ENCODE results near the gene PSME1. TPM values are rescaled to one million over a fixed set of nuclear protein-coding genes. Genes with fewer than 3 reads are reported as not detected.

PSME1 gene
- total and polyA plus RNA-seq, 2 donors (not counting 3 experiments of a cell fraction or from before 2014, with no cell fraction given): 98.1 to 135 TPM

DNA sequence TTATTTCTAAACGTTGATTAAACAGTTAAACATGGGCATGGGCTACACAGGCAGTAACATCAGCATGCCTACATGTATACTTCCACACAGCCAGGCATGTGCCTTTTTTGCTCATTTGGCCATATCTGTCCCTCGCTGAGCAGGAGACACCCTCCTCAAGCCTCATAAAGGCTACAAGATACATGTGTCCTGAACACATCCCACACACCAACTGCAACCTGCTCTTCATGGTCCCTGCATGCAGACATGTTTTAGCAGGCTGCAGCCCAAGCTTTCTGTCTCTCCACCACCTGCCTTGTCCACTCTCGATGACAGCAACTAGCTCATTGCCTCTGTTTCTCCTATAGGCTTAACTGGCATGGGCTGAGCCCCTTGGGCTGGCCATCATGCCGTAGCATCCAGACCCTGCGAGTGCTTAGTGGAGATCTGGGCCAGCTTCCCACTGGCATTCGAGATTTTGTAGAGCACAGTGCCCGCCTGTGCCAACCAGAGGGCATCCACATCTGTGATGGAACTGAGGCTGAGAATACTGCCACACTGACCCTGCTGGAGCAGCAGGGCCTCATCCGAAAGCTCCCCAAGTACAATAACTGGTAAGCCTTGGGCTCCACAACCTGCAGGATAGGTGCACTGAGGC, 39.3 kb upstream of the PSME1 start:
- Histone ChIP-seq H3K9me3 (replicated peaks; ENCODE audit: control insufficient read depth, insufficient read depth, low read length) (no peaks in the 10 kb centered on the region), H3K27ac (ENCODE audit: insufficient read depth, low read depth, low read length) (no peak overlapping the region), H4K20me1 (replicated peaks; ENCODE audit: control insufficient read depth, extremely low read depth, insufficient read depth, low read length) (no peaks in the 10 kb centered on the region), H3K4me1 (ENCODE audit: control insufficient read depth, extremely low read depth, insufficient read depth, low read length) (peaks cover 9% of the 10 kb centered on the region), H3K4me3 (replicated peaks in 1 of 3; ENCODE audit: insufficient read depth in 1 of 3, low read depth in 1 of 3, low read length in 3 of 3) (no peak overlapping the region), H3K79me2 (ENCODE audit: control insufficient read depth, insufficient read depth, low read length) (peaks cover 4% of the 10 kb centered on the region), H3K9me1 (replicated peaks; ENCODE audit: control insufficient read depth, extremely low read depth, insufficient read depth, low read length) (no peaks in the 10 kb centered on the region), H2AFZ (ENCODE audit: low read depth, low read length) (no peak overlapping the region), H3K4me2 (ENCODE audit: insufficient read depth, low read length) (no peak overlapping the region), H3K36me3 (ENCODE audit: control insufficient read depth in 2 of 2, extremely low read depth in 1 of 2, insufficient read depth in 2 of 2, low read length in 2 of 2) (peaks cover 0 to 2% of the 10 kb centered on the region in 2 experiments), H3K27me3 (ENCODE audit: control insufficient read depth in 2 of 2, insufficient read depth in 2 of 2, low read length in 2 of 2) (no peaks in the 10 kb centered on the region), H3K9ac (replicated peaks; ENCODE audit: extremely low read depth, insufficient read depth, low read length) (no peak overlapping the region)
- DNase-seq (ENCODE audit: low read depth, low spot score) (no peak), FAIRE-seq (no peak)
- TF ChIP-seq JUN (IDR thresholded peaks at IDR 0.05; ENCODE audit: borderline replicate concordance, insufficient read depth, insufficient read length, low read depth) (no peak), MYC (IDR thresholded peaks at IDR 0.05; ENCODE audit: low read depth, low read length) (no peak)
- TF ChIP-seq, protein P1, sequence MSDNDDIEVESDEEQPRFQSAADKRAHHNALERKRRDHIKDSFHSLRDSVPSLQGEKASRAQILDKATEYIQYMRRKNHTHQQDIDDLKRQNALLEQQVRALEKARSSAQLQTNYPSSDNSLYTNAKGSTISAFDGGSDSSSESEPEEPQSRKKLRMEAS (IDR thresholded peaks at IDR 0.05; ENCODE audit: insufficient read depth, insufficient read length): no peak
- POLR2A ChIA-PET: no interaction called here
- intact Hi-C loops (cut with micrococcal nuclease) (no loop called here), dilution Hi-C loops (cut with MboI; ENCODE audit: extremely low pct_ligation_motif_present, low sequenced_read_pairs) (no loop called here)
- no TSS peak for BruUV-seq (replicated peaks)
- CTCF ChIA-PET: interaction anchor here (1.7 to 9.6 kb wide), 3 partner anchors 10 to 38 kb away, joined by 4 to 126 read pairs (median 7); no protein-coding TSS in a partner anchor

DNA sequence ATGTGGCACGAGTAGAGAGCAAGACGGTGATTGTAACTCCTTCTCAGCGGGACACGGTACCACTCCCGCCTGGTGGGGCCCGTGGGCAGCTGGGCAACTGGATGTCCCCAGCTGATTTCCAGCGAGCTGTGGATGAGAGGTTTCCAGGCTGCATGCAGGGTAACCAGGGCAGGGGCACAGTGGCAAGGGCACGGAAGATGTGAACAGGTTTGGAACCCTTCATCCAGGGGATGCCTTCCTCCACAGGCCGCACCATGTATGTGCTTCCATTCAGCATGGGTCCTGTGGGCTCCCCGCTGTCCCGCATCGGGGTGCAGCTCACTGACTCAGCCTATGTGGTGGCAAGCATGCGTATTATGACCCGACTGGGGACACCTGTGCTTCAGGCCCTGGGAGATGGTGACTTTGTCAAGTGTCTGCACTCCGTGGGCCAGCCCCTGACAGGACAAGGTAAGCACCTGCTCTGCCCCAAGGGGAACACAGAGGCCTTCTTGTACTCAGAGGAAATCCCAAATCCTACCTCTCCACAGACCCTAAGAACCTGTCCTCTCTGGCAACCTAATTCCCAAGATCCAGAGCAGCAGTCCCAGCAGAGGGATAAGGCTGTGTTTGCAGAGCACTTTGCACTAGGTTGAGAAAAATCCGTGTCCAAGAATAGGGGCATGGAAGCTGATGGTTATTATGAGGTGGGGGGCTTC, 37.6 kb upstream of the PSME1 start:
- Histone ChIP-seq H3K27ac (ENCODE audit: insufficient read depth, low read depth, low read length) (no peak overlapping the region), H3K4me3 (replicated peaks in 1 of 3; ENCODE audit: insufficient read depth in 1 of 3, low read depth in 1 of 3, low read length in 3 of 3) (no peak overlapping the region), H3K27me3 (ENCODE audit: control insufficient read depth in 2 of 2, insufficient read depth in 2 of 2, low read length in 2 of 2) (no peaks in the 10 kb centered on the region), H3K9me3 (replicated peaks; ENCODE audit: control insufficient read depth, insufficient read depth, low read length) (no peaks in the 10 kb centered on the region), H3K4me2 (ENCODE audit: insufficient read depth, low read length) (no peak overlapping the region), H3K4me1 (ENCODE audit: control insufficient read depth, extremely low read depth, insufficient read depth, low read length) (peaks cover 9% of the 10 kb centered on the region), H3K9me1 (replicated peaks; ENCODE audit: control insufficient read depth, extremely low read depth, insufficient read depth, low read length) (no peaks in the 10 kb centered on the region), H3K79me2 (ENCODE audit: control insufficient read depth, insufficient read depth, low read length) (peaks cover 4% of the 10 kb centered on the region), H3K9ac (replicated peaks; ENCODE audit: extremely low read depth, insufficient read depth, low read length) (no peak overlapping the region), H4K20me1 (replicated peaks; ENCODE audit: control insufficient read depth, extremely low read depth, insufficient read depth, low read length) (no peaks in the 10 kb centered on the region), H3K36me3 (ENCODE audit: control insufficient read depth in 2 of 2, extremely low read depth in 1 of 2, insufficient read depth in 2 of 2, low read length in 2 of 2) (peaks cover 0 to 2% of the 10 kb centered on the region in 2 experiments), H2AFZ (ENCODE audit: low read depth, low read length) (no peak overlapping the region)
- ChIA-PET POLR2A (no interaction called here), CTCF (interaction anchor here (0.8 to 9.6 kb wide), 4 partner anchors 8 to 40 kb away, joined by 3 to 126 read pairs (median 6); no protein-coding TSS in a partner anchor)
- FAIRE-seq: no peak
- no TSS peak for BruUV-seq (replicated peaks)
- intact Hi-C loops (cut with micrococcal nuclease) (no loop called here), dilution Hi-C loops (cut with MboI; ENCODE audit: extremely low pct_ligation_motif_present, low sequenced_read_pairs) (no loop called here)
- TF ChIP-seq JUN (IDR thresholded peaks at IDR 0.05; ENCODE audit: borderline replicate concordance, insufficient read depth, insufficient read length, low read depth) (no peak), MYC (IDR thresholded peaks at IDR 0.05; ENCODE audit: low read depth, low read length) (no peak), POLR2AphosphoS5 (IDR thresholded peaks at IDR 0.05; ENCODE audit: insufficient read depth, low read depth, low read length) (no peak), GATA2 (IDR thresholded peaks at IDR 0.05; ENCODE audit: insufficient read depth, insufficient read length, low read depth, low read length) (no peak)
- TF ChIP-seq, protein P2, sequence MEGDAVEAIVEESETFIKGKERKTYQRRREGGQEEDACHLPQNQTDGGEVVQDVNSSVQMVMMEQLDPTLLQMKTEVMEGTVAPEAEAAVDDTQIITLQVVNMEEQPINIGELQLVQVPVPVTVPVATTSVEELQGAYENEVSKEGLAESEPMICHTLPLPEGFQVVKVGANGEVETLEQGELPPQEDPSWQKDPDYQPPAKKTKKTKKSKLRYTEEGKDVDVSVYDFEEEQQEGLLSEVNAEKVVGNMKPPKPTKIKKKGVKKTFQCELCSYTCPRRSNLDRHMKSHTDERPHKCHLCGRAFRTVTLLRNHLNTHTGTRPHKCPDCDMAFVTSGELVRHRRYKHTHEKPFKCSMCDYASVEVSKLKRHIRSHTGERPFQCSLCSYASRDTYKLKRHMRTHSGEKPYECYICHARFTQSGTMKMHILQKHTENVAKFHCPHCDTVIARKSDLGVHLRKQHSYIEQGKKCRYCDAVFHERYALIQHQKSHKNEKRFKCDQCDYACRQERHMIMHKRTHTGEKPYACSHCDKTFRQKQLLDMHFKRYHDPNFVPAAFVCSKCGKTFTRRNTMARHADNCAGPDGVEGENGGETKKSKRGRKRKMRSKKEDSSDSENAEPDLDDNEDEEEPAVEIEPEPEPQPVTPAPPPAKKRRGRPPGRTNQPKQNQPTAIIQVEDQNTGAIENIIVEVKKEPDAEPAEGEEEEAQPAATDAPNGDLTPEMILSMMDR (IDR thresholded peaks at IDR 0.05; ENCODE audit: extremely low read depth in 1 of 2, insufficient read depth in 1 of 2, low read depth in 1 of 2, low read length in 2 of 2): no peak
- DNase-seq (ENCODE audit: low read depth, low spot score): no peak

Measured in endothelial cell of umbilical vein (primary cell).